ENCODE results near the gene SUPT3H.

- TF ChIP-seq CTCF (IDR thresholded peaks at IDR 0.05) = no peak
- TF ChIP-seq POLR2A (IDR thresholded peaks at IDR 0.05) = no peak
Observed at GRCh38 chr6:45024610-45025009, 353.1 kb downstream of the SUPT3H start.

Data from breast epithelium (tissue), 3 donors.